Stimulated activated CD8-positive, alpha-beta memory T cell treated with anti-CD3 and anti-CD28 coated beads, Interleukin-7, amount 100 ng/mL, for 48 hours (primary cell): ENCODE data around the gene ZBTB48.
A peak's percentile ranks its signal among the peaks of the same experiment; 100 is the strongest.
"Not testable (repeated sequence)": the region's sequence is repeated elsewhere in the genome, so short reads cannot be mapped to it uniquely, and the experiment has no call there.

Experiments used
- DNase-seq, 2 donors: peaks; one replicate each; pipeline ENCODE4 v3.0.0-alpha.2; 2020; ENCODE audit warnings: low read depth in 1 of 2; ENCODE audit errors: extremely low read depth in 1 of 2

Gene ZBTB48

DNA sequence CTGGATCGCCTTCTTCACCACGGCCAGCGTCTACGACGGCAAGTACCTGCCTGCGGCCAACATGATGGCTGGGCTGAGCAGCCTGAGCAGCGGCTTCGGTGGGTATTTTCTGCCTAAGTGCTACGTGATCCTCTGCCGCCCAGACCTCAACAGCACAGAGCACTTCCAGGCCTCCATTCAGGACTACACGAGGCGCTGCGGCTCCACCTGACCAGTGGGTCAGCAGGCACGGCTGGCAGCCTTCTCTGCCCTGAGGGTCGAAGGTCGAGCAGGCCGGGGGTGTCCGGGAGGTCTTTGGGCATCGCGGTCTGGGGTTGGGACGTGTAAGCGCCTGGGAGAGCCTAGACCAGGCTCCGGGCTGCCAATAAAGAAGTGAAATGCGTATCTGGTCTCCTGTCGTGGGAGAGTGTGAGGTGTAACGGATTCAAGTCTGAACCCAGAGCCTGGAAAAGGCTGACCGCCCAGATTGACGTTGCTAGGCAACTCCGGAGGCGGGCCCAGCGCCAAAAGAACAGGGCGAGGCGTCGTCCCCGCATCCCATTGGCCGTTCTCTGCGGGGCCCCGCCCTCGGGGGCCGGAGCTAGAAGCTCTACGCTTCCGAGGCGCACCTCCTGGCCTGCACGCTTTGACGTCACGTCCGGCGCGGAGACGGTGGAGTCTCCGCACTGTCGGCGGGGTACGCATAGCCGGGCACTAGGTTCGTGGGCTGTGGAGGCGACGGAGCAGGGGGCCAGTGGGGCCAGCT lies at the start of gene ZBTB48:
TSS of gene ZBTB48 (plus strand) at position 621 of the 745 bp plus-strand sequence. CDS start 616 bp downstream, outside the sequence.
- peak; percentile 95 to 97 for DNase-seq

- no peak for DNase-seq
Observed at GRCh38 chr1:6530504-6531160, 49.2 kb upstream of the ZBTB48 start.

- no peak for DNase-seq
Observed at GRCh38 chr1:6531996-6532395, 47.8 kb upstream of the ZBTB48 start.

GRCh38 chr1:6534248-6534822 lies 45.5 kb upstream of the ZBTB48 start:
- DNase-seq, result no peak

DNA sequence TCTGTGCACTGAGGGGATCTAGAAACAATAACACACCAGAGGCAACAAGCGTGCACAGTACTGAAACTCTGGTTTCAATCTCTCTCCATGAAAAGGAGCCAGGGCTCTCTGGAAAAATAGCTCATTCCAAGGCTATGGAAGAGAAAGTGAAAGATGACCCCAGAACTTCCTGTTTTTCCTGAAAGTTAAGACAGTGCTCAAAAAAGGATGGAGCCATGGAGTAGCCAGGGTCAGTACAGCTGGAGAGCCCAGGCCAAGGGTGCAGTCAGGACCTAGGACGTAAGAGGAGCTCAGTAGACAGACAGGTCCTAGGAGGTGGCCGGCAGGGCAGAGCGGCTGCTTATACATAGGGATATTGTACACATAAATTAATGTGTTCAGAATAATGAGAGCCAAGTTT lies 44.6 kb upstream of the ZBTB48 start:
- no peak for DNase-seq

DNA sequence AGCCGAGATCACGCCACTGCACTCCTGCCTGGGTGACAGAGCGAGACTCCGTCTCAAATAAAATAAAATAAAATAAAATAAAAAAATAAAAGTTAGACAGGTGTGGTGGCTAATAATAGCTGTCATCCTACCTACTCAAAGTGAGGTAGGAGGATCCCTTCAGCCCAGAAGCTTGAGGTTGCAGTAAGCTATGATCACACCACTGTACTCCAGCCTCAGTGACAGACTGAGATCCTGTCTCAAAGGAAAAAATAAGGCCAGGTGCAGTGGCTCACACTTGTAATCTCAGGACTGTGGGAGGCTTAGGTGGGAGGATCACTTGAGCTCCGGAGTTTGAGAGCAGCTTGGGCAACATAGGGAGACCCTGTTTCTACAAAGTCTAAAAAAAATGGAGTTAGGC lies 43.5 kb upstream of the ZBTB48 start:
- no peak for DNase-seq

DNA sequence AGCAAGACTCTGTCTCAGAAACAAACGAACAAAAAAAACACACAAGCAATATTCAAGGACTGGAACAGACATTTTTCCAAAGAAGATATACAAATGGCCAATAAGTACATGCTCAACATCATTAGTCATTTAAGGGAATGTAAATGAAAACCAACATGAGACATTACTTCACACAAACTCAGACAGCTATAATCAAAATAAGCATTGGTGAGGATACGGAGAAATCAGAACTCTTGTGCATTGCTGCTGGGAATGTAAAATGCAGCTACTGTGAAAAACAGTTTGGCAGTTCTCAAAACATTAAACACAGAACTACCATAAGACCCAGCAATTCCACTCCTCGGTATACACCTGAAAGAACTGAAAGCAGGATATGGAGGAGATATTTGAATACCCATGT lies 40.8 kb upstream of the ZBTB48 start:
- DNase-seq, result no peak

- no peak for DNase-seq
Observed at GRCh38 chr1:6544831-6545230, 35.0 kb upstream of the ZBTB48 start.

DNA sequence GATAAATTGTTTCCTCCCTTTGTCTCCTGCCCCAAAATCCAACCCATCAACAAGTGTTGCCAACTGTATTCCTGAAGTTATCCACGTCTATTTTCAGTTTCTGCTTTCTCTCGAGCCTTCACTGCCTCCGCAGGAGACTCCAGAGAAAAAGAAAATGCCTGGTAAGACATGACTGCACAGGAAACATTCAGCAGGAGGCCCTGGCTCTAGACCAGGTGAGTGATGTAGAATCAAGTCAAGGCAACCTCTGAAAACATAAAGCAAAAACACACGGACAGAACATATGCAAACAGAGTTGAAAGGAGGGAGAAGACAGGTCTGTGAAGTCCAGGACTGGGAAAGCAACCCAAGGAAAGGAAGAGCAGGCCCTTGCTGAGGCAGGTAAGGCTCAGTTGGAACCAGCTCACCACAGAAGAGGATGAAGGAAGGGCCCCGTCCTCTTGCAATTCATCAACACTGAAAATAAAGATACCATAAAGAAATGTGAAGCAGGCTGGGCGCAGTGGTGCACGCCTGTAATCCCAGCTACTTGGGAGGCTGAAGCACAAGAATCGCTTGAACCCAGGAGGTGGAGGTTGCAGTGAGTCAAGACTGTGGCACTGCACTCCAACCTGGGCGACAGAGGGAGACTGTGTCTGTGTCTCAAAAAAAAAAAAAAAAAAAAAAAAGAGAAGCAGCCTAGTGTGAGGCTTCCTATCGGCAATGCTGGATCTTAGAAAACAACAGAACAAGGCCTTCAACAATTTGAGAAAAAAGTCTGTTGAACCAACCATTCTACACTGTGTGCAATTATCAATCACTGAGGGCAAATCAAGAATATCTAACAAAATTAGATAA lies 34.3 kb upstream of the ZBTB48 start:
- no peak for DNase-seq

GRCh38 chr1:6546326-6546725 lies 33.5 kb upstream of the ZBTB48 start:
- DNase-seq, result no peak

- DNase-seq, result no peak
Observed at GRCh38 chr1:6547301-6547700, 32.5 kb upstream of the ZBTB48 start.

DNA sequence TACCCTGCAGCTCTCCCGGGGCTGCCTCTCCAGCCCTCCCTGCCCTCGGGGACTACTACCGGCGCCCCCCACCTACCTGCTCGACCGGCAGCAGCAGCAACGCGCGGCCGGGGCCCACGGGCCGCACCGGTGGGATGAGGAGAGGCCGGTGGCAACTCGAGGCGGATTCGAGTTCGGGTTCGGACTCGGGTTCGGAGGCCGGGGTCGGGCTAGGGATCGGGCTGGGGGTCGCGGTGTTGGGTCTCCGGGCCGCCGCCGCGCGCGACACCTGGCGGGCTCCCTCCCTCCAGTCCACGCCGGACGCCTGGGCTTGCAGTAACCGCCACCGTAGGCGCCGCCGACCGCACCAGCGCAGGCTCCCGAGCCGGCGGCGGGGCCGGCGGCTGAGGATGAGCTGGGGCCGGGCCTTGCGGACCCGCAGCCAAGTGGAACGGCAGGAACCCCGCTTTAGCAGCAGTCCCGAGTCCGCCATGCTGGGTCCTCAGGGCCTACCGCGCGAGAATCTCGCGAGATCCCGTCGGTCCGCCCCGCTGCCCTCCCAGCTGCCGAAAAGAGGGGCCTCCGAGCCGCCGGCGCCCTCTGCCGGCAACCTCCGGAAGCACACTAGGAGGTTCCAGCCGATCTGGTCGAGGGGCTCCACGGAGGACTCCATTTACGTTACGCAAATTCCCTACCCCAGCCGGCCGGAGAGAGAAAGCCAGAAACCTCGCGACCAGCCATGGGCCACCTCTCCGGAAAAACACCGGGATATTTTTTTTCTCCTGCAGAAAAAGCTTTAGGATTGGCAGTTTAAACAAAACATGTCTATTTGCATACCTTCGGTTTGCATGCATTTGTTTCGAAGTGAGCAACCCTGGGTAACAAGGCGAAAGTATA lies 25.5 kb upstream of the ZBTB48 start, which contains the start of gene NOL9:
TSS of gene NOL9 (minus strand) at position 483 of the 876 bp plus-strand sequence. CDS start at position 472, 11 bp downstream.
- DNase-seq, result peak; percentile 87 to 91

GRCh38 chr1:6554907-6555778 lies 24.7 kb upstream of the ZBTB48 start, which contains the start of gene TAS1R1:
Gene TAS1R1 (plus strand): TSS chr1:6555307. CDS start chr1:6555374, 67 bp downstream.
- DNase-seq, result no peak

- DNase-seq, result no peak
Observed at GRCh38 chr1:6557597-6557996, 22.2 kb upstream of the ZBTB48 start.

DNA sequence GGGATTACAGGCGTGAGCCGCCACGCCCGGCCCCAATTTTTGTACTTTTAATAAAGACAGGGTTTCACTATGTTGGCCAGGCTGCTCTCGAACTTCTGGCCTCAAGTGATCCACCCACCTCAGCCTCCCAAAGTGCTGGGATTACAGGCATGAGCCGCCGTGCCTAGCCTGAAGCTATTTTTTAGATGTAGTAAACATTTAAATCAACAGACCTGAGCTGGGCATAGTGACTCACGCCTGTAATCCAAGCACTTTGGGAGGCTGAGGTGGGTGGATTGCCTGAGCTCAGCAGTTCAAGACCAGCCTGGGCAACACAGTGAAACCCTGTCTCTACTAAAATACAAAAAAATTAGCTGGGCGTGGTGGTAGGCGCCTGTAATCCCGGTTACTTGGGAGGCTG lies 20.6 kb upstream of the ZBTB48 start:
- DNase-seq, result not testable (repeated sequence)

DNA sequence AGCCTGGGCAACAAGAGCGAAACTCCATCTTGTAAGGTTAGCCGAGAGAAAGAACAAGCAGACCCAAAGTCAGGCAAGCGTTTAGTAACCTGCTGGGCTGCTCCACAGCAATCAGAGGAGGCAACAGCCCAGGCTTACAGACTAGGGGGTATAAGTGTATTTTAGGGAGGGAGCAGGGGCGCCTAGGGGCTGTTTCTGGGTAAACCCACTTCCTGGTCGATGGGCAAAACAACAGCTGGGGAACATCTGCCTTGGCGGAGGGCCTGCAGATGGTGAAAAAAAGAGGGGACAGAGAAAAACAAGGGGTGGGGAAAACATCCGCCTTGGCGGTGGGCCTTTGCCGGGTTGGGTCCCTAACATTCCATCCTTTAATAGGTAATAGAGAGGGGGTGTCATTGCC lies 19.5 kb upstream of the ZBTB48 start:
- DNase-seq, result no peak

GRCh38 chr1:6569033-6569432 lies 10.8 kb upstream of the ZBTB48 start:
- no peak for DNase-seq

DNA sequence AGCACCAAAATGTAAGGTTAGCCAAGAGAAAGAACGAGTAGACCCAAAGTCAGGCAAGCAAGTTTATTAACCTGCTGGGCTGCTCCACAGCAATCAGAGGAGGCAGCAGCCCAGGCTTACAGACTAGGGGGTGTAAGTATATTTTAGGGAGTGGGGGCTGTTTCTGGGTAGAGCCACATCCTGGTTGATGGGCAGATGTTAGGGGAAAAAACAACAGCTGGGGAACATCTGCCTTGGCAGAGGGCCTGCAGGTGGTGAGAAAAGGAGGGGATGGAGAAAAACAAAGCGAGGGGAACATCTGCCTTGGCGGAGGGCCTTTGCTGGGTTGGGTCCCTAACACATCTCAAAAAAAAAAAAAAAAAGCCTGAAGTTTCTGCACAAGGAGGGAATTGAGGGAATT lies 9.7 kb upstream of the ZBTB48 start:
- no peak for DNase-seq

GRCh38 chr1:6570987-6571386 lies 8.8 kb upstream of the ZBTB48 start:
- DNase-seq, result no peak
